Body of pancreas (tissue), 4 donors: ENCODE results near the gene THSD4.

ENCODE experiments used
- CTCF ChIP-seq, 7 experiments: fragments of 450-650 bp in 4 of 7; fragments of 200-600 bp in 3 of 7; sonication (generic) in 3 of 7; IDR thresholded peaks; one replicate each; pipeline ENCODE4 v1.5.1; 2016 to 2019; ENCODE audit warnings: antibody characterized with exemption in 7 of 7
- POLR2A ChIP-seq, 3 donors: fragments of 450-650 bp; IDR thresholded peaks; one replicate each; pipeline ENCODE4 v1.6.1; 2016; ENCODE audit warnings: antibody characterized with exemption in 3 of 3, mild to moderate bottlenecking in 2 of 3

DNA sequence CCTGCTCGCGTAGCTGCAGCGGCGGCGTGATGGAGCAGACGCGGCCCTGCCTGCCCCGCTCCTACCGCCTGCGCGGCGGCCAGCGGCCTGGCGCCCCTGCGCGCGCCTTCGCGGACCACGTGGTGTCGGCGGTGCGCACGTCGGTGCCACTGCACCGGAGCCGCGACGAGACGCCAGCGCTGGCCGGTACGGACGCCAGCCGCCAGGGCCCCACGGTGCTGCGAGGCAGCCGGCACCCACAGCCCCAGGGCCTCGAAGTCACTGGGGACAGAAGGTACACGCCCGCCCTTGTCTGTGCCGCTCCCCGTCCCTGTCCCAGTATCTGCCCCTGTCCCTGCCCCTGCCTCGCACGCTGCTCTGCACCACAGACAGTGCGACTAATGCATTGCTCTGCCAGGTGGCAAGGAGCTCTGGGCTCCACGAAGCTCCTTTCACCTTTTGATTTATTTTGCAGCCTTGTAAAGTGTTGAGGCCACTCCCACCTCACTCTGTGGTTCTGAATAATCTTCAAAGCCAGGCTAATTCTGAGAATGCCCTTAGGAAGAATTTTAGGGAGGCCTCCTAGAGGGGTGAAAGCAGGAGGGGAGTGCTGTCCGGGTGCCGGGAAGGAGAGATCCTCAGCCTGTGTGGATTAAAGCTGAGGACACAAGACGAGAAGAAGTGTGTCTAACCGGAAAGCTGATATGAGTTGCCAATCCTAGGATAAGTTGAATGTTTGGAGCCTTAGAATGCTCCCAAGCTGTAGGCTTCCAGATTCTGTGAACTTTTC is 100.0 kb downstream of the THSD4 start:
- TF ChIP-seq CTCF (IDR thresholded peaks at IDR 0.05), result no peak
- no peak for TF ChIP-seq POLR2A (IDR thresholded peaks at IDR 0.05)
